ENCODE results near the gene CLEC2B. TPM values are rescaled to one million over a fixed set of nuclear protein-coding genes. Genes with fewer than 3 reads are reported as not detected.
A peak's percentile ranks its signal among the peaks of the same experiment; 100 is the strongest.

CLEC2B gene
- polyA plus RNA-seq (ENCODE audit: low read depth in 6 of 6): 10 to 100 TPM; 47.2 to 85.8 (median 61.3) TPM

DNA sequence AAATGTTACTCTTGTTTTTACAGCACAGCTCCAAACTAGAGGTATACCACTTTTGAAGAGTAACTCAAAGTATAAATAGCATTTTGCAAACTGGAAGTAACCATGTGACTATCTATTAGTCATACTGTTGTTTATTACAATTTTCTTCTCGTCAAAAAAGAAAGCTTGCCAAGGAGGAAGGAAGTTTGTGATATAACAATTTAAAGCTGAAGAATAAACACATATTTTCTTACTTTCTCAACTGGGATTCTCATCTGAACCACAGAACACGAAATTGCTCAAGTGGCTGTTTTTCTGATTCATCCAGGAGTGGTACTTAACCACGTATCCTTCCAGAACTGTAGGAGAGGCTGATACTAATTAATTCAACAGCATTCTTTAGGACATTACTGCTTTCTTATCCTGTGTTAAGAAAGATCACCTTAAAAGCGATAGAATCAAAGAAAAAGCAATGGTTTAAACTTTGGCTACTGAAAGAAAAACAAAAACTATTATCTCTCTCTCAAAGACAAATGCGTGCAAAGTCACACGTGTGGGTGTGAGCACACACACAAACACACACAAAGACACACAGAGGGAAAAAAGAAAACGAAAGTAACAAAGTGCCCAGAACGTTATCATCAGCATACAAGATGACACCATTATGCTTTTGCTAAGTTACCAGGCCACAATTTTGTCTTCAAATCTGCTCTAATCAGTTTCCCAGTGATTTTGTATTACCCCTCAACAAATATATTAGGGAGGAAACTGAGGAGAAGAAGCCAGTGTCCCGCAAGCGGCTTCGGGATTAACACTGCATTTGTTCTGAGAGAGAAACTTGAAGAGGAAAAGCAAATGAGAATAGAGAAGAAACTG, at the start of gene CLEC2B:
Gene CLEC2B (minus strand): TSS at position 48 of the 855 bp plus-strand sequence.
- Mint-ChIP-seq H3K4me3 (peak within 1 kb of the TSS; percentile 92 to 97 (median 94)), H3K9me3 (peaks cover 0 to 3% (median 0%) of the 10 kb centered on the region in 7 donors)

DNA sequence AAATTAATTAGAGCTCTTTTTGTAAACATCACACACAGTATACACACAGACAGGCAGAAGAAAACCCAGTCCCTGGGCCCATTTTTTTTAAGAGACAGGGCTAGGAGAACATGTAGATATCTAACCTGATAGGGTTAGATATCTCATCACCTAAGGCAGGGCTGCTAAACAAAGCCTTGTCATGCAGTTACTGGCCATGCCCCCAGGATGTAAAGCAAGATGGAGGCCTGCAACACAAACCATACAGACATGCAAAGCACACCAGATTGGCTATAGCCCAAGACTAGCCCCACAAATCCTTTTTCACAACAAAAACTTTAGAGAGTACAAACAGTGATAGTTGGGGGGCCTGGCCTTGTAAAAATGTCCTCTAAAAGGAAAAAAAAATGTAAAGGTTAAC, 42.6 kb upstream of the CLEC2B start:
- Mint-ChIP-seq H3K4me3 (no peak overlapping the region), H3K27me3 (peaks cover 0 to 9% (median 4%) of the 10 kb centered on the region in 3 donors), H3K27ac (no peak overlapping the region), H3K36me3 (peaks cover 11 to 27% of the 10 kb centered on the region in 2 donors), H3K9me3 (peaks cover 5 to 37% (median 31%) of the 10 kb centered on the region in 7 donors), H3K4me1 (peaks cover 0 to 5% (median 5%) of the 10 kb centered on the region in 3 donors)
- no peak for ATAC-seq (ENCODE audit: low read depth in 2 of 2)
- no peak for DNase-seq

More for the DNA sequence above, at the start of gene CLEC2B:
- Mint-ChIP-seq H3K27ac (peak within 1 kb of the TSS; percentile 96 to 99 (median 98)), H3K27me3 (no peaks in the 10 kb centered on the region), H3K36me3 (no peaks in the 10 kb centered on the region), H3K4me1 (peaks cover 34 to 49% (median 35%) of the 10 kb centered on the region in 3 donors)
- ATAC-seq (ENCODE audit: low read depth in 2 of 2) (peak; percentile 71 to 79), DNase-seq (peak; percentile 48)

DNA sequence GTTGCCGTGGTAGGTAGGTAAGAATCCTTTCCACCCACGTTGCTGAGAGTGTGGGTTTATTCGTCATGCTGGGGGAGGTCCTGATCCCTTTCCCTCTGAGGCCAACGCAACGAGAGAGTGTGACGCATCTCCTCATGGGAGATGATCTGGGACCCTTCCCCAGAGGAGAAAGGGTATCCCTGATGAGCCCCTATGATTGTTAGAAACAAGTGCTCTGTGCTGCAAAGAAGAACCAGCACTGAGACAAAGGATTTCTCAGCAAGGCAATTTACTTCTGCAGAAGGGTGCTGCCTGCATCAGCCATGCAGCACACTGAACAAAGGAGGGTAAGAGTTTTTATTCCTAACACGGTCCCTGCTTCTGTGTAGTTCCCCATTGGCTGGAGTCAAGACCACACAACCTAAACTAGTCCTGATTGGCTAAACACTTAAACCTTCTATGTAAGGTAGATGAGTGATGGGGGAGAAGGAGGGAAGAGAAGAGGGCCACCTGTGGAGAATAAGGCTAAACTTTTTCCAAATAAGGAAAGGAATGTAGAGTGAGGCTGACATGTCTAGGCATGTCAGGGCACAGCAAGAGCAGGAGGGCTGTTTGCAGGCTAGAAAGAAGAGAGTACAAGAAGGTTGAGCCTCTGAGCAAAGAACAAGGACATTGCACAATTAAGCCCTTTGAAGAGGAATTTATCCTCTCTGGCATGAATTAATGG, 41.7 kb upstream of the CLEC2B start:
- Mint-ChIP-seq H3K27ac (no peak overlapping the region), H3K4me3 (peak overlapping the region in 1 of 8 donors; percentile 2), H3K36me3 (peaks cover 11 to 27% of the 10 kb centered on the region in 2 donors), H3K9me3 (peaks cover 5 to 37% (median 31%) of the 10 kb centered on the region in 7 donors), H3K4me1 (peaks cover 0 to 7% (median 5%) of the 10 kb centered on the region in 3 donors), H3K27me3 (peaks cover 0 to 9% (median 4%) of the 10 kb centered on the region in 3 donors)
- DNase-seq (no peak), ATAC-seq (ENCODE audit: low read depth in 2 of 2) (no peak)

DNA sequence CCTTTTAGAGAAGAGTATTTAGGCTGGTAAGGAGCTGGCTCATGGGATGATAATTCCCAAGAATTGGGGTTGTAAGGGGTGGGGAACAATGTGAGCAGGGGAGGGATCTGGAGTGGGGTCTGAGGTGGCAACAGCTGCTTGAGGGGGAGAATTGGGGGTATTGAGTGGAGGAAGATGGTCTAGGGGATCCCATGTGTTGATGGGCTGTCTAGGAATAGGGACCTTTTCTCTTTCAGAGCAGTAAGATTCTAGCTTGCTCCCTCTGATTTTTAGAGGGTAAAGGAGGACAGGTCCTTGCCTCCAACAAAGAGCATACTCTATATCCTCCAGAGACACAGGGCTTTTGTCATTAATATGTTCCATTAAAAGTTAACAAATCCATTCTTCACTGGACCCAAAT, 40.6 kb upstream of the CLEC2B start:
- ATAC-seq (ENCODE audit: low read depth in 2 of 2) (no peak), DNase-seq (no peak)
- H3K27me3 Mint-ChIP-seq: peaks cover 0 to 9% (median 0%) of the 10 kb centered on the region in 3 donors
- no peak overlapping the region for H3K27ac Mint-ChIP-seq
- H3K4me3 Mint-ChIP-seq: no peak overlapping the region
- H3K4me1 Mint-ChIP-seq: peaks cover 0 to 7% (median 5%) of the 10 kb centered on the region in 3 donors
- H3K36me3 Mint-ChIP-seq: peaks cover 11 to 27% of the 10 kb centered on the region in 2 donors
- peaks cover 5 to 39% (median 31%) of the 10 kb centered on the region in 7 donors for H3K9me3 Mint-ChIP-seq

DNA sequence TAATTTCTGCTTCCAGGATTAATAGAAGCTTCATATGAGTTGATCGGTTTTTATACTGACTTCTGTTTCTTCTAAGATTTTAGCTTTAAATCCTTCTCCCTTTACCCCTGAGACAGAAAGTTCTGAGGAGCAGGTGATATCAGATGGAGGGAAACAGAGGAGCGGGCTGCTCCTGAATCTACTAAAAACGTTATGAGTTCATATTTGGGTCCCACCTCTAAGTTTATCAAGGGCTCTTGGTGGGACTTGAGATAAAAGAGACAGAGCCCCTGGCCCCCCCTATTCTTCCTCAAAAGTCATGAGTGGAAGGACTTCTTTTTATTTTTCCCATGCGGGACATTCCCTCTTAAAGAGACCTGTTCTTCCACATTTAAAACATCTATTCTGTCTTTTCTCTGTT, 39.2 kb upstream of the CLEC2B start:
- Mint-ChIP-seq H3K4me1 (peaks cover 0 to 7% (median 5%) of the 10 kb centered on the region in 3 donors), H3K27me3 (no peaks in the 10 kb centered on the region), H3K36me3 (peaks cover 11 to 29% of the 10 kb centered on the region in 2 donors), H3K27ac (no peak overlapping the region), H3K9me3 (peaks cover 5 to 44% (median 38%) of the 10 kb centered on the region in 7 donors), H3K4me3 (no peak overlapping the region)
- no peak for DNase-seq
- ATAC-seq (ENCODE audit: low read depth in 2 of 2): no peak

DNA sequence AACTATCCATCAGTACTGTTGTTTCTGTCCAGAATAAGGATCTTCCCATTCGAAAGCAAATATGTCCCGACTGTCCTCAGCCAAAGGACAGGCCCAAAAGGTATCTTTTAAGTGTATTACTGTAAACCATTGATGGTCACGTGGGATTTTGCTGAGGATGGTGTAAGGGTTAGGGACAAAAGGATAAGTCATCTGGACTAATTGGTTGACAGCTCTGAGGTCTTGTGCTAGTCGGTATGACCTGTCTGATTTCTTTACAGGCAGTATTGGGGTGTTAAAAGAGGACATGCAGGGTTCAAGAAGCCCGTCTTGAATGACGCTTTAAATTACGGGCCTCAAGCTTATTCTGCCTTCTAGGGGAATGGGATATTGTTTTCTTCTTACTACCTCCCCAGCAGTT, 38.6 kb upstream of the CLEC2B start:
- Mint-ChIP-seq H3K36me3 (peaks cover 17 to 31% of the 10 kb centered on the region in 2 donors), H3K4me3 (no peak overlapping the region), H3K27me3 (no peaks in the 10 kb centered on the region), H3K27ac (no peak overlapping the region), H3K9me3 (peaks cover 7 to 48% (median 42%) of the 10 kb centered on the region in 7 donors), H3K4me1 (peaks cover 0 to 7% (median 5%) of the 10 kb centered on the region in 3 donors)
- no peak for DNase-seq
- ATAC-seq (ENCODE audit: low read depth in 2 of 2): no peak

DNA sequence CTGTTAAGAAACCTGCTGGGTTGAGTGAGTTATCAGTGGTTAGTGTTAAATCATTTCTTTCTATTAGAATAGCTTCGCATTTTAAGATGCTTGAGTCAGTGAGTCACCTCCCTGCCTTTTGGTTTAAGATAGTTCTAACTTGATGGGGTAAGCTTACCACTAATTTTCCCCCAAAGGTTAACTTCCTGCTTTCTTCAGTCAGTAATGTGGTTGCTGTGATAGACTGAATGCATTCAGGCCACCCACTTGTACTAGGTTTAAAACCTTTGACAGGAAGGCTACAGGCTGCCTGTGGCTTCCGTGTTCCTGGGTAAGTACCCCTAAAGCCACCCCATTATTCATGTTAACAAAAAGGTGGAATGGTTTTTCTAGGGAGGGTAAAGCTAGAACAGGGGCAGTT, 37.7 kb upstream of the CLEC2B start:
- H3K27me3 Mint-ChIP-seq: no peaks in the 10 kb centered on the region
- H3K36me3 Mint-ChIP-seq: peaks cover 20 to 29% of the 10 kb centered on the region in 2 donors
- peaks cover 10 to 51% (median 41%) of the 10 kb centered on the region in 7 donors for H3K9me3 Mint-ChIP-seq
- H3K27ac Mint-ChIP-seq: peak overlapping the region in 2 of 6 donors; percentile 6 to 30
- ATAC-seq (ENCODE audit: low read depth in 2 of 2) (peak; percentile 18 to 46), DNase-seq (peak; percentile 3)
- no peak overlapping the region for H3K4me3 Mint-ChIP-seq
- H3K4me1 Mint-ChIP-seq: peaks cover 0 to 7% (median 5%) of the 10 kb centered on the region in 3 donors

DNA sequence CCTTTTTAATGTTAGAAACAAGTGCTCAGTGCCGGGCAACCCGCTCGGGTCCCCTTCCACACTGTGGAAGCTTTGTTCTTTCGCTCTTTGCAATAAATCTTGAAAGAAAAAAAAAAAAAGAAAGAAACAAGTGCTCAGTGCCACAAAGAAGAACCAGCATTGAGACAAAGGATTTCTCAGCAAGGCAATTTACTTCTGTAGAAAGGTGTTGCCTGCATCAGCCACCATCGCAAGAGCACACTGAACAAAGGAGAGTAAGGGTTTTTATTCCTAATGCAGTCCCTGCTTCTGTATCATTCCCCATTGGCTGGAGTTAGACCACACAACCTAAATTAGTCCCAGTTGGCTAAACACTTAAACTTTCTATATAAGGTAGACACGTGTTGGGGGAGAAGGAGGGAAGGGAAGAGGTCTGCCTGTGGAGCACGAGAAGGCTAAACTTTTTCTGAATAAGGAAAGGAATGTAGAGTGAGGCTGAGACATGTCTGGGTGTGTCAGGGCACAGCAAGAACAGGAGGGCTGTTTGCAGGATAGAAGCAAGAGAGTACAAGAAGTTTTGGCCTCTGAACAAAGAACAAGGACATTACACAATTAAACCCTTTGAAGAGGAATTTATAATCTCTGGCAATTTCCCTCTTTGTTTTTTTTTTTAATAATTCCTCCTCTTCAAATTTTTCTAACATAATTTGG, 33.5 kb upstream of the CLEC2B start:
- peaks cover 0 to 7% (median 5%) of the 10 kb centered on the region in 3 donors for H3K4me1 Mint-ChIP-seq
- peaks cover 11 to 12% of the 10 kb centered on the region in 2 donors for H3K36me3 Mint-ChIP-seq
- DNase-seq: no peak
- peaks cover 0 to 16% (median 9%) of the 10 kb centered on the region in 3 donors for H3K27me3 Mint-ChIP-seq
- no peak for ATAC-seq (ENCODE audit: low read depth in 2 of 2)
- H3K4me3 Mint-ChIP-seq: no peak overlapping the region
- H3K9me3 Mint-ChIP-seq: peaks cover 4 to 35% (median 19%) of the 10 kb centered on the region in 7 donors
- H3K27ac Mint-ChIP-seq: no peak overlapping the region

DNA sequence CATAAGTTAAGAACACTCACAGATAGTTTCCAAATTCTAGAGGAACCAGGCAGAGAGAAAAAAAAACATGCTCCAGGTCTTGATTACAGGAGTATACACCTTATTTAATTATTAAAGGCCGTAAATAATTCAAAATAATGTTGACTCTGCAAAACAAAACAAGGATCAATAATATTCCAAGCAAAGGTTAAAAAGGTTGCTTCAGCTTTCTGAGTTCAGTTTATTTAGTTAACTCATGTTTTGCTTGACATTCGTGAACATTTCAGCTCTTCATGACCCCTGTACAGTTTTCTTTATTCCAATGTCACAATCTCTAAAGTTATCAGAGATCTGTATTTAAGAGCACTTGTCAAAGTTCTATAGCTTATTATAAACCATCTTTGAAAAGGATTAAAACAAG, 31.8 kb upstream of the CLEC2B start:
- H3K27ac Mint-ChIP-seq: no peak overlapping the region
- no peak for ATAC-seq (ENCODE audit: low read depth in 2 of 2)
- H3K27me3 Mint-ChIP-seq: peaks cover 0 to 16% (median 9%) of the 10 kb centered on the region in 3 donors

DNA sequence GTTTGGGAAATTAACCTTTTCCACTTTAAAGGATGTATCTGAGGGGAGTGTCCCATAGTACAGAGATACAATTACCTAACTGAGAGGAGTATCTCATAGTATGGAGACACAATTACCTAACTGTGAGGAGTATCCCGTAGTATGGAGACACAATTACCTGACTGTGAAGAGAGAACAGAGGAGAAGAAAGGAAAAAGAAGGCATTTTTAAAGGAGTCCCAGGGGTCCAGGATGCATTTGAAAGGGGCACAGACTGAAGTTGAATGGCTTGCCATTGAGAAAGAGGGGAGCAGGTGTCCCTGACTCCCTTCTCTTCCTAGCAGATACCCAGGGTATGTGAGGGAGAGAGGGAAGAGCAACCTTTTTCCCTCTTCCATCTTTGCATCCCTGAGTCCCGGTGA, 30.1 kb upstream of the CLEC2B start:
- no peak for ATAC-seq (ENCODE audit: low read depth in 2 of 2)
- H3K4me3 Mint-ChIP-seq: no peak overlapping the region

More for the DNA sequence above, 31.8 kb upstream of the CLEC2B start:
- no peak for DNase-seq
- Mint-ChIP-seq H3K36me3 (peaks cover 11 to 12% of the 10 kb centered on the region in 2 donors), H3K4me3 (no peak overlapping the region), H3K4me1 (no peaks in the 10 kb centered on the region), H3K9me3 (peaks cover 4 to 35% (median 19%) of the 10 kb centered on the region in 7 donors)

DNA sequence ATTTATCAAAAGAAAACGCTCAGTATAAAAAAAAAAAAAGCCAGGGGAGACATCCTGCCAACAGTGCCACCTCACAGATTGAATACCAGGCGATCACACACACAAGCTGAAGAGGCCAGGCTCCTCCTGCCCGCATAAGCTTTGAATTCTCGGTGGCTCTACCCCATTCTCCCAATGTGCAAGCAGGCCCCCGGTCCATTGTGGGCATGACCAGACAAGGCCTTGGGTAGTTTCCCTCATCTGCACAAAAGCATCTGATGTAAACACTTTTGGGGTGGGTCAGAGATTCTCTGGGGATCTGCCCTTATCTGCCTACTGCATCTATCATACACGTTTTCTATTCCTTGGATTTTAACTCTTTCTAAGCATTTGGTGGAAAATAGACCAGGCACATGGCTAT, 28.4 kb upstream of the CLEC2B start:
- peaks cover 2 to 4% of the 10 kb centered on the region in 2 donors for H3K36me3 Mint-ChIP-seq
- peaks cover under 1 to 20% (median 7%) of the 10 kb centered on the region in 7 donors for H3K9me3 Mint-ChIP-seq
- no peak overlapping the region for H3K4me3 Mint-ChIP-seq
- no peak overlapping the region for H3K27ac Mint-ChIP-seq
- no peaks in the 10 kb centered on the region for H3K4me1 Mint-ChIP-seq
- DNase-seq (no peak), ATAC-seq (ENCODE audit: low read depth in 2 of 2) (no peak)
- peaks cover 0 to 25% (median 9%) of the 10 kb centered on the region in 3 donors for H3K27me3 Mint-ChIP-seq

More for the DNA sequence above, 30.1 kb upstream of the CLEC2B start:
- peaks cover 4 to 35% (median 17%) of the 10 kb centered on the region in 7 donors for H3K9me3 Mint-ChIP-seq
- no peaks in the 10 kb centered on the region for H3K4me1 Mint-ChIP-seq
- H3K27ac Mint-ChIP-seq: no peak overlapping the region
- DNase-seq: no peak
- peaks cover 0 to 25% (median 9%) of the 10 kb centered on the region in 3 donors for H3K27me3 Mint-ChIP-seq
- peaks cover 11 to 12% of the 10 kb centered on the region in 2 donors for H3K36me3 Mint-ChIP-seq

DNA sequence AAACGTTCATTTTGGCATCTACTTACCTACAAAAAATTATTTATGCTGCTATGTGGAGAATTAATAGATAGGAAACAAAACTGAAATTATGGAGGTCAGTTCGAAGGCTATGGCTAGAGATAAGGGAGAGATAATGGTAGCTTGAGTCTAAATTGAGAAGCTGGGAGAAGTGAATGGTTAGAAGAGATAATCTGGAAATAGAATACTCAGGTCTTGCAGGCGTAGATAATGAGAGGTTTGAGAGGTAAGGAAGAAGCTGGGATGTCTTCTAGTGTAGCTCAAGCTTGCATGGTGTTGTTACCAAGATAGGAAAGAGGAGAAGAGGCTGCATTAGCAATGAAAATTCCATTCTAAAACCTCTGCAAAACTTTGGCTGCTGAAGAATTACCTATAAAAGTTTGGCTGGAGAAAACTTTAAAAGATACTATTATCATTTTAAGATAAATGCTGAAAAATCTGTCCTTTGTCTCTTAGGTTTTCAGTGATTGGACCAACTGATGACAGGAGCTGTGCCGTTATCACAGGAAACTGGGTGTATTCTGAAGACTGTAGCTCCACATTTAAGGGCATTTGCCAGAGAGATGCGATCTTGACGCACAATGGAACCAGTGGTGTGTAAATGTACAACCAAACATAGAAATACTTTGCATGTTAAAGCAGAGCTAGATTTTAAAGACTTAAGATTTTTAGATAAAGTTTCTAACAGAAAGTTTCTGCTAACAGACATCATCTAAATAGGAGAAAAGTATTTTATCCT, 26.2 kb upstream of the CLEC2B start:
- no peak overlapping the region for H3K4me3 Mint-ChIP-seq
- peaks cover 0 to 25% (median 9%) of the 10 kb centered on the region in 3 donors for H3K27me3 Mint-ChIP-seq
- DNase-seq (no peak), ATAC-seq (ENCODE audit: low read depth in 2 of 2) (no peak)
- H3K4me1 Mint-ChIP-seq: no peaks in the 10 kb centered on the region
- H3K9me3 Mint-ChIP-seq: no peaks in the 10 kb centered on the region
- no peak overlapping the region for H3K27ac Mint-ChIP-seq
- H3K36me3 Mint-ChIP-seq: no peaks in the 10 kb centered on the region
